Caco-2 (cell line): ENCODE measurements around the gene KCTD17. TPM values are rescaled to one million over a fixed set of nuclear protein-coding genes. Genes with fewer than 3 reads are reported as not detected.

Experiments used
- BruUV-seq: library from RNA; stranded (reverse); fragments of 400-500 nt; replicated peaks from 2 replicates; lab custom pipeline; 2021; lab: Mats Ljungman, UMichigan
- CTCF ChIA-PET: fragments of 300-600 bp; sonication (Branson Sonifier 250); formaldehyde crosslinking; loops from one replicate; lab custom pipeline; 2022; ENCODE audit warnings: antibody characterized with exemption; lab: Charles Lee
- POLR2A ChIA-PET: fragments of 300-600 bp; sonication (Branson Sonifier 250); formaldehyde crosslinking; loops from one replicate; lab custom pipeline; 2022; ENCODE audit warnings: antibody characterized with exemption; lab: Charles Lee
- DNase-seq, 2 experiments: peaks; one replicate each; pipeline versions ENCODE4 v3.0.0 to v3.0.0-alpha.2; 2020 to 2022
- H3K27me3 ChIP-seq: replicated peaks from 2 replicates; pipeline ENCODE4 v1.6.0; 2011; ENCODE audit warnings: low read length; ENCODE audit not compliant: control insufficient read depth, insufficient read depth
- H3K36me3 ChIP-seq: 2 replicates; pipeline ENCODE4 v1.5.1; 2011; ENCODE audit warnings: low read length; ENCODE audit not compliant: control insufficient read depth, insufficient read depth
- H3K4me1 ChIP-seq: fragments of 250-450 bp; sonication (Bioruptor Pico); 2 replicates; pipeline ENCODE4 v1.5.1; 2020; ENCODE audit warnings: mild to moderate bottlenecking
- H3K4me3 ChIP-seq: 2 replicates; pipeline ENCODE4 v1.5.1; 2011; ENCODE audit warnings: low read depth, mild to moderate bottlenecking, control low read depth, low read length
- H3K9me3 ChIP-seq: fragments of 250-450 bp; sonication (Bioruptor Pico); 2 replicates; pipeline ENCODE4 v1.5.1; 2020; ENCODE audit warnings: mild to moderate bottlenecking, moderate library complexity
- H3K27ac Mint-ChIP-seq: one replicate; pipeline ENCODE4 v1.8.0; 2022; ENCODE audit warnings: mixed read lengths; ENCODE audit not compliant: unreplicated experiment
- H3K27me3 Mint-ChIP-seq: one replicate; pipeline ENCODE4 v1.8.0; 2022; ENCODE audit warnings: mixed read lengths; ENCODE audit not compliant: insufficient read depth, unreplicated experiment
- H3K36me3 Mint-ChIP-seq: one replicate; pipeline ENCODE4 v1.8.0; 2022; ENCODE audit warnings: mild to moderate bottlenecking, mixed read lengths; ENCODE audit not compliant: insufficient read depth, unreplicated experiment
- H3K4me1 Mint-ChIP-seq: one replicate; pipeline ENCODE4 v1.8.0; 2022; ENCODE audit warnings: low read depth, mixed read lengths; ENCODE audit not compliant: unreplicated experiment
- H3K4me3 Mint-ChIP-seq: one replicate; pipeline ENCODE4 v1.8.0; 2022; ENCODE audit warnings: mild to moderate bottlenecking, moderate library complexity, mixed read lengths; ENCODE audit not compliant: unreplicated experiment
- H3K9me3 Mint-ChIP-seq: one replicate; pipeline ENCODE4 v1.8.0; 2022; ENCODE audit warnings: mixed read lengths; ENCODE audit not compliant: unreplicated experiment
- intact Hi-C: fragments of 100-400 bp; cut with micrococcal nuclease; formaldehyde crosslinking; loops from one replicate; pipeline ENCODE4 v1.10.0; 2022; ENCODE audit not compliant: unreplicated experiment
- total RNA-seq: library from RNA; stranded (reverse); gene quantifications from 2 replicates; pipeline ENCODE4 v1.2.3, GENCODE V29; 2022
- TF ChIP-seq, protein P1 (sequence below), 2 experiments: fragments of 200-600 bp in 1 of 2; IDR thresholded peaks; 1 replicate in 1 of 2; 2 replicates in 1 of 2; pipeline versions ENCODE4 v1.5.1 to v1.8.0; 2011 to 2022; ENCODE audit warnings: antibody characterized with exemption in 1 of 2, control low read depth in 1 of 2, inconsistent platforms in 1 of 2, low read depth in 1 of 2, low read length in 1 of 2, mild to moderate bottlenecking in 1 of 2, moderate library complexity in 1 of 2; ENCODE audit not compliant: insufficient read depth in 1 of 2, severe bottlenecking in 1 of 2, unreplicated experiment in 1 of 2

KCTD17 gene
- total RNA-seq, 1 experiment from 2014 or later: 19.8 TPM

DNA sequence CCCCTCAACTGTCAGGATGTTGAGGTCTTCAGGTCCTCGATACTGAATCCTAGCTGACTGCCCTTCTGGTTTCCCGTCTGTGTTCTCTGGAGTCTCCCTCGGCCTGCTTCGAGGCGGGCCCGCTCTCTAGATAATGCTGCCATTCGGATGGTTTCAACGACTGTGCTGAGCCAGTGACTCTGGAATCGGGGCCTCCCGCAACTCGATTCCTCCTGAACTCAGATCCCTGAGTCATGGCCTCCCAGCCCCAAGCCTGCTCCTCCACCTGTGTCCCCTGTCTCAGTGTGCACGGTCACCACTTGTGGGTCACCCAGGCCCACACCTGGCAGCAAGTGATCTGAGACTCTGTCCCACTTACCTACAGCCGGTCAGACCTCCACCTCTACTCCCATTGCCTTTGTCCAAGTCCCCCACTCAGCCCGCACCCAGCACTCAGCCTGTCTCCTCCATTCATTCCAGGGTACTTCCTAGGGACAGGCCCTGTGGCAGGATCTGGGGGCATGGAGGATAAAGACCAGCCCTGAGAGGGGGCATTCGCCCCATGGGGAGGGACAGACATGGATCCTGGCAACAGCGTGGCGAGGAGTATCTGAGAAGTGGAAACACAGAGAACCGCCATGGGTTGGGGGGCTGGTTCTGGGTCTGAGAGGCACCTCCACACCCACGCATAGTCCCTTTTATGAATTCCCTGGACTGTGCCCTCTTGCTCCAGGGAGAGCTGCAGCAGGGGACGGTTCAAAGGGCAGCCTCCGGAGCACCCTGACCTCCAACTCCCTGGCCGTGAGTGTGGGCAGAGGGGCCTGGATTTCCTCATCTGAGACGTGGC is 17.7 kb upstream of the KCTD17 start:
- Histone ChIP-seq H3K27me3 (no peaks in the 10 kb centered on the region), H3K4me3 (no peak overlapping the region), H3K9me3 (no peaks in the 10 kb centered on the region), H3K4me1 (peaks cover 44% of the 10 kb centered on the region), H3K36me3 (peaks cover 2% of the 10 kb centered on the region; the same call in 1 of the 2 replicates)
- DNase-seq: peak; percentile 29 to 62
- TF ChIP-seq, protein P1, sequence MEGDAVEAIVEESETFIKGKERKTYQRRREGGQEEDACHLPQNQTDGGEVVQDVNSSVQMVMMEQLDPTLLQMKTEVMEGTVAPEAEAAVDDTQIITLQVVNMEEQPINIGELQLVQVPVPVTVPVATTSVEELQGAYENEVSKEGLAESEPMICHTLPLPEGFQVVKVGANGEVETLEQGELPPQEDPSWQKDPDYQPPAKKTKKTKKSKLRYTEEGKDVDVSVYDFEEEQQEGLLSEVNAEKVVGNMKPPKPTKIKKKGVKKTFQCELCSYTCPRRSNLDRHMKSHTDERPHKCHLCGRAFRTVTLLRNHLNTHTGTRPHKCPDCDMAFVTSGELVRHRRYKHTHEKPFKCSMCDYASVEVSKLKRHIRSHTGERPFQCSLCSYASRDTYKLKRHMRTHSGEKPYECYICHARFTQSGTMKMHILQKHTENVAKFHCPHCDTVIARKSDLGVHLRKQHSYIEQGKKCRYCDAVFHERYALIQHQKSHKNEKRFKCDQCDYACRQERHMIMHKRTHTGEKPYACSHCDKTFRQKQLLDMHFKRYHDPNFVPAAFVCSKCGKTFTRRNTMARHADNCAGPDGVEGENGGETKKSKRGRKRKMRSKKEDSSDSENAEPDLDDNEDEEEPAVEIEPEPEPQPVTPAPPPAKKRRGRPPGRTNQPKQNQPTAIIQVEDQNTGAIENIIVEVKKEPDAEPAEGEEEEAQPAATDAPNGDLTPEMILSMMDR (IDR thresholded peaks at IDR 0.05; ENCODE audit: insufficient read depth in 1 of 2, low read depth in 1 of 2, low read length in 1 of 2, severe bottlenecking in 1 of 2, unreplicated experiment in 1 of 2): no peak
- intact Hi-C loops: loop anchor here (2.0 to 5.0 kb wide), 2 partner anchors 17 to 47 kb away; partner anchors contain the start of gene KCTD17
- Mint-ChIP-seq H3K36me3 (peaks cover 31% of the 10 kb centered on the region), H3K27me3 (no peaks in the 10 kb centered on the region), H3K4me1 (peaks cover 30% of the 10 kb centered on the region), H3K27ac (peak overlapping the region; percentile 99), H3K9me3 (no peaks in the 10 kb centered on the region), H3K4me3 (peak overlapping the region; percentile 77)
- CTCF ChIA-PET: interaction anchor here (0.7 to 4.6 kb wide), 3 partner anchors 10 to 14 kb away, joined by 4 to 45 read pairs (median 29); partner anchors contain the start of genes MPST and TST
- POLR2A ChIA-PET: interaction anchor here (0.8 to 2.1 kb wide), 4 partner anchors 11 to 166 kb away, joined by 3 to 39 read pairs (median 6); partner anchors contain the start of genes KCTD17, MPST and TST
- BruUV-seq: no TSS peak

DNA sequence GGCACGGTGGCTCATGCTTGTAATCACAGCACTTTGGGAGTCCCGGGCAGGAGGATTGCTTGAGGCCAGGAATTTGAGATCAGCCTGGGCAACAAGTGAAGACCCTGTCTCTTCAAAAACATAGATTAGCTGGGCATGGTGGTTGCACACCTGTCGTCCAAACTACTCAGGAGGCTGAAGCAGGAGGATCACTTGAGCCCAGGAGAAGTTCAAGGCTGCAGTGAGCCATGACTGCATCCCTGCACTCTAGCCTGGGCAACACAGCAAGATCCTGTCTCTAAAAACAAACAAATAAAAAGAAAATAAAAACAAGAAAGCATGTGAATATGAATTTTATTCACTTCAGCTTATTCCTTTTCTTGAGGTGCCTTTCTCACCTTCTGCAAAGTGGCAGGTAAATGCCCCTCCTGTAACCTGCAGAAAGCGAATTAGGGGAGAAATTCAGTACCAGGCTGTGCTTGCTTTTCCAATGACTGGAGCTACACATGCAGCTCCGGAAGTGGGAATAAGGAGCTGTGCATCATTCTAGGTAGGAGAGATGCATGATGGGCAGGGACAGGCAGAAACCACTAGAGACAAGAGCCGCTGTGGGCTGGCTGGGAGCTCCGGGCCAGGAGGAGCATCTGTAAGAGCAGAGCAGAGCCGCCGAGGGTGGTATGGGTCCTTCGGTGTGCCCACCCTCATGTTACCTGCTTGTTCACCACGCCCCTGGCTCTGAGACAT is 14.7 kb upstream of the KCTD17 start:
- Histone ChIP-seq H3K27me3 (no peaks in the 10 kb centered on the region), H3K4me1 (peaks cover 33% of the 10 kb centered on the region), H3K36me3 (no peaks in the 10 kb centered on the region), H3K4me3 (no peak overlapping the region), H3K9me3 (no peaks in the 10 kb centered on the region)
- H3K4me1 Mint-ChIP-seq: peaks cover 33% of the 10 kb centered on the region
- intact Hi-C loops: no loop called here
- H3K36me3 Mint-ChIP-seq: peaks cover 23% of the 10 kb centered on the region
- POLR2A ChIA-PET: no interaction called here
- CTCF ChIA-PET: no interaction called here
- no peaks in the 10 kb centered on the region for H3K27me3 Mint-ChIP-seq
- TF ChIP-seq, protein P1 (IDR thresholded peaks at IDR 0.05; ENCODE audit: insufficient read depth in 1 of 2, low read depth in 1 of 2, low read length in 1 of 2, severe bottlenecking in 1 of 2, unreplicated experiment in 1 of 2): no peak
- DNase-seq: no peak
- no peak overlapping the region for H3K27ac Mint-ChIP-seq
- BruUV-seq: no TSS peak
- H3K4me3 Mint-ChIP-seq: no peak overlapping the region
- H3K9me3 Mint-ChIP-seq: no peaks in the 10 kb centered on the region

DNA sequence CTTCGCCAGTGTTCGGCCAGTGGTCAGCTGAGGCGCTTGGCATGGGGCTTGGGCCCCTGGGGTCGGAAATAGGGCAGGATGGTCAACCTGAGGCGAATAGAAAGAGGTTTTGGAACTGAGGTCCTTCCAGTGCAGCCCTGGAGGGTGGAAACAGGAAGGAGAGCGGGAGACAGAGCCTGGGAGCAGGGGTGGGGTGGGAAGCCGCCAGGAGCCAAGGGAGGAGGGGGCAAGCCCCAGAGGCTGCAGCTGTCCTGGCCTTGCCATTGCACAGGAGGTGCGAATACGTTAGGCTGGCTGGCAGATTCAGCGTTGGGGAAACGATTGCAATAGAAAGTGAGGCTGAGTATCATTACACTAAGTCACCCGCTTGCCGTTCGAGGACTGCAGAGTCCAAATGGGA is 13.9 kb upstream of the KCTD17 start:
- no peak for DNase-seq
- Mint-ChIP-seq H3K9me3 (no peaks in the 10 kb centered on the region), H3K4me3 (no peak overlapping the region), H3K36me3 (peaks cover 20% of the 10 kb centered on the region), H3K27me3 (no peaks in the 10 kb centered on the region), H3K4me1 (peaks cover 29% of the 10 kb centered on the region), H3K27ac (no peak overlapping the region)
- H3K36me3 ChIP-seq: no peaks in the 10 kb centered on the region
- ChIA-PET CTCF (no interaction called here), POLR2A (no interaction called here)
- intact Hi-C loops: no loop called here
- no peaks in the 10 kb centered on the region for H3K9me3 ChIP-seq
- BruUV-seq: no TSS peak
- H3K4me3 ChIP-seq: no peak overlapping the region
- TF ChIP-seq, protein P1 (IDR thresholded peaks at IDR 0.05; ENCODE audit: insufficient read depth in 1 of 2, low read depth in 1 of 2, low read length in 1 of 2, severe bottlenecking in 1 of 2, unreplicated experiment in 1 of 2): no peak
- no peaks in the 10 kb centered on the region for H3K27me3 ChIP-seq
- peaks cover 26% of the 10 kb centered on the region for H3K4me1 ChIP-seq
